HG02623 (cell line): ENCODE measurements around the gene RCC1.
"Not testable (repeated sequence)": the region's sequence is repeated elsewhere in the genome, so short reads cannot be mapped to it uniquely, and the experiment has no call there.

Experiments
- ATAC-seq: cut with Tn5 transposase; IDR thresholded peaks from one replicate; pipeline ENCODE4 v1.9.1; 2021; ENCODE audit warnings: moderate library complexity; ENCODE audit not compliant: unreplicated experiment

Gene RCC1

GRCh38 chr1:28540651-28541050 lies 34.8 kb downstream of the RCC1 start:
- no peak for ATAC-seq

GRCh38 chr1:28541414-28542015 lies 35.7 kb downstream of the RCC1 start:
- ATAC-seq, result not testable (repeated sequence)

DNA sequence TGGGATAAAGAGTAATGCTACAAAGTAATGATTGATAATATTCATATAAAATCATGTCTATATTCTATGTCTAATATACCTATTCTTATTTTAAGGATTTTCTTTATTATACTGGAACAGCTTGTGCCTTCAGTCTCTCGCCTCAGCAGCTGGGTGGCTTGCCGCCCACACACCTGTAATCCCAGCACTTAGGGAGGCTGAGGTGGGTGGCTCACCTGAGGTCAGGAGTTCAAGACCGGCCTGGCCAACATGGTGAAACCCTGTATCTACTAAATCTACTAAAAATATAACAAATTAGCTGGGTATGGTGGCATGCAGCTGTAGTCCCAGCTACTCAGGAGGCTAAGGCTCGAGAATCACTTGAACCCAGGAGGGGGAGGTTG lies 39.4 kb downstream of the RCC1 start:
- no peak for ATAC-seq

DNA sequence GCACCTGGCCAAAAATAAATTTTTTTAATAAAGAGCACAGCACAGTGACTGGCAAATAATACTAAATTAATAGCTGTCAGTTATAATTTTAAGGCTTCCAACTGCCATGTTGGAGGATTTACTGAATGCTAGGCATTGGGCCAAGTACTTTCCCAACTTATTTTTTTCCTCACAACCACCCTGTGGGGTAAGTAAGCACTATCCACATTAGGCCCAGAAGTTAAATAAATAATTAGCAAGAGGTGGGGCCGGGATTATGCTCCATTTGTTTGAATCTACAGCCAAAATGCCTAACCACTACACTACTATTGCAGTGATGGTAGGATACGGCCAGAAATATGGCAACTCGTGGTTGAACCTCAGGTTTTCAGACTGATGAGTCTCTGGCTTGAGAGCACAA lies 42.5 kb downstream of the RCC1 start:
- ATAC-seq, result no peak

DNA sequence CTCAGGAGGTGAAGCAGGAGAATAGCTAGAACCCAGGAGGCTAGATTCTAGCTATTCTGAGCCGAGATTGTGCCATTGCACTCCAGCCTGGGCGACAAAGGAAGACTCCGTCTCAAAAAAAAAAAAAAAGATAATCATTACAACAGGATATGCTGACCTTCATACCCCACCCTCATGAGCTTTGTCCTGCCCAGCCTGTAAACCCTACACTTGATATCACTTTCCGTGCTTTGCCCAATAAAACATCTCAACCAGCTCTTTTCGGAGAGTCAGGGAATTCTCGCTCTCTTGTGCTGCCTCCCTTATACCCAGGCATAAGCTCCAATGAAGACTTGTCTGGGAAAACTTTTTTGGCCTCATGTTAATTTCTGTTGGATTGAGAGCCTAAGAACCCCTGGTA lies 45.5 kb downstream of the RCC1 start:
- no peak for ATAC-seq

DNA sequence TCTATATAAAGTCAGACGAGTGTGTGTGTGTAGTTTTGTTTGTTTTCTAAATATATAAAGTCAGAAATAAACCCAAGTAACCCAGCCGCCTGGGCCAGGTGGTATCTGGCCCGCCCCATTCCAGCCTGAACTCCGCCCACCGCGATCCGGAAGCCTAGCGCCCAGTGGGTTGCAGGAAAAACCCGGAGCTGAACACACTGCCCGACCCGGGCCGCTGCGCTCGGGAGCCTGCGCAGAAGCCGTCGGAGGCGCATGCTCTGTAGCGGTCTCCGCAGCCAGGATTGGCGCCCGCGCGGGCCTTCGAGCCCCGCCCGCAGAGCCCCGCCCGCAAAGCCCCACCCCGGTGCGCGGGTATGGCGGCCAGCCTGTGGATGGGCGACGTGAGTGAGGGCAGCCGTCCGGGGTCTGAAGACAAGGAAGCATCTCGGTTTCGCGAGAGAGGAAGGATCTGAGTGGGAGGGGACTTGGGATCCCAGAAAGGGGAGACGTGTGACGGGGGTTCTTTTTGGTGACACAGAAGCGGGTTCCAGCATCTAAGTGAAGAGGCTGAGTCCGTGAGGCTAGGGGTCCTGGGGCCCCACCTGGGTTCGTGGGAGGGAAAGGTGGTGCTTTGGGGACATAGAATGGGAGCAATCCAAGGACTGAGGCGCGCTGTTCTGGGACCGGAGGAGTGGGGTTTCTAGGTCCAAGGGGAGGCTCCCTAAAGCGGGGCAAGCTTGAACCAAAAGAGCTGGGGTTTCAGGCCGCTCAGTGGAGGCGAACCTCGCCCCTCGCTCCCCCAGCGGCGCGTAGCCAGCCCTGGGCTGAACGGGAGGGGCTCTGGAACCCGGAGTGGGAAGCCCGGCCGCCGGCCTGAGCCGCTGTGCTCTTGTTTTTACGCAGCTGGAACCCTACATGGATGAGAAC lies 47.2 kb downstream of the RCC1 start, which contains the start of gene TRNAU1AP:
TRNAU1AP (plus strand) TSS at position 328 of the 906 bp plus-strand sequence; CDS start at position 354, 26 bp downstream.
- ATAC-seq, result peak; percentile 85

DNA sequence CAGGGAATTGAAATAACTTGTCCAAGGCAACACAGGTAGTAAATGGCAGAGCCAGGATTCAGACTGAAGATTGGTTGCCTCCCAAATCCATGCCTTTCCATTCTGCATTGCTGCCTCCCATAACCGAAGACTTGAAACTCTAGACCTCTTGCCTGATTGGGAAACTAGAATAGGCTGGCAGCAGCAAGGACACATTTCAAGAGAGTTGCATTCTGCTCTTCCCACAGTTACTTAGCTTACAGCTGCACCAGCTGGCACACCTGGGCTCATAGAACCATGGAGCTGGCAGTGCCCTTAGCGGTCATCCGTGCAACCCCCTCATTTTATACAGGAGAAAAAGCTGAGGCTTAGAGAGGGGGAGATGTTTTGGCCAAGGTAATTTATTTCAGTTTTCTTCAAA lies 55.0 kb downstream of the RCC1 start:
- ATAC-seq, result no peak

DNA sequence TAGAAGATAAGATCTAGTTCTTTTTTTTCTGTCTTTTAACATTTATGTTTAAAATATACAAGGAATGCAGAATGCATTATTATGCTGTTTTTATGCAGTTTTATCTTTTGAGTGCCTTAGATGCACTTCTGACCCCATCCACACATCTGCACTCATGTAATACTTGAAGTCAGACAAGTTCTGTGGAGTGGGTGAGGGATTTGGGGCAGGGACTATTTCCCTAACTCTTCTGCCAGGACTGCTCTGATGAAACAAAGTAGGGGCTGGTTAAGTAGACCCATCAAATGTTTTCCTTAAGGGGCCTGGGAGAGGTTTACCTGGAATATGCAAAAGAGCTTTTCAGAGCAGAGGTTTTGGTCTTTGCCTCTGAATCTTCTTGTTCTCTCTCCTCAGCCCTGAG lies 58.5 kb downstream of the RCC1 start:
- no peak for ATAC-seq

DNA sequence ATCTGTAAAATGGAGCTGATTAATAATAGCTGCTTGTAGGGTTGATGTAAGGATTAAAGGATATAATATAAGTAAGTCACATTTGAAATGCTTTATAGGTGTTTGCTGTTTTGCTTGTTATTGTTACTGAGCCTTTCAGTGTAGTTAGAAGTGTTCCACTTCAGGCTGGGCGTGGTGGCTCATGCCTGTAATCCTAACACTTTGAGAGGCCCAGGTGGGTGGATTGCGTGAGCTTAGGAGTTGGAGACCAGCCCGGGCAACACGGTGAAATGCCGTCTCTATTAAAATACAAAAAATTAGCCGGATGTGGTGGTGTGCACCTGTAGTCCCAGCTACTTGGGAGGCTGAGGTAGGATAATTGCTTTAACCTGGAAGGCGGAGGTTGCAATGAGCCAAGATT lies 59.2 kb downstream of the RCC1 start:
- ATAC-seq, result no peak

DNA sequence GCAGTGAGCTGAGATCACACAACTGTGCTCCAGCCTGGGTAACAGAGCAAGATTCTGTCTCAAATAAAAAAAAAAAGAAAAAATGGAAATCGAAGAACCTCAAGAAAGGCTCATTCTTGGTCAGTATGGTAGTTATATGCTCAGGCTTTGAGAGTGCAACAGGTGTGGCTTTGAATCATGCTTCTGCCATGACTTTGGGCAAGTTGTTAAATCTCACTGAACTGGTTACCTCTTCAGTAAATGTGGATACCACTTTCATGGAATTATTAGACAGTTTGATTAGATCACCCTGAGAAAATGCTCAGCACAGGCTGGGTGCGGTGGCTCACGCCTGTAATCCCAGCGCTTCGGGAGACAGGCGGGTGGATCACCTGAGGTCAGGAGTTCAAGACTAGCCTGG lies 59.9 kb downstream of the RCC1 start:
- no peak for ATAC-seq

- no peak for ATAC-seq
Observed at GRCh38 chr1:28566931-28567330, 61.1 kb downstream of the RCC1 start.

GRCh38 chr1:28571911-28572310 lies 66.1 kb downstream of the RCC1 start:
- ATAC-seq, result no peak

DNA sequence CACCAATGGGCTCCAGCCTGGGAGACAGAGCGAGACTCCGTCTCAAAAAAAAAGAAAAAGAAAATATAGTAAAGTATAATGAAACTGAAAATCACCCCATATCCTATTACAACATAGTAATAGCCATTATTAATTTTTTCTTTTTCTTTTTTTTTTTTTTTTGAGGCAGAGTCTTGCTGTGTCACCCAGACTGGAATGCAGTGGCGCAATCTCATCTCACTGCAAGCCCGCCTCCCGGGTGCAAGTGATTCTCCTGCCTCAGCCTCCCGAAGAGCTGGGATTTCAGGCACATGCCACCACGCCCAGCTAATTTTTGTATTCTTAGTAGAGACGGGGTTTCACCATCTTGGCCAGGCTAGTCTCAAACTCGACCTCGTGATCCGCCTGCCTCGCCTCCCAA lies 67.0 kb downstream of the RCC1 start:
- ATAC-seq, result not testable (repeated sequence)

DNA sequence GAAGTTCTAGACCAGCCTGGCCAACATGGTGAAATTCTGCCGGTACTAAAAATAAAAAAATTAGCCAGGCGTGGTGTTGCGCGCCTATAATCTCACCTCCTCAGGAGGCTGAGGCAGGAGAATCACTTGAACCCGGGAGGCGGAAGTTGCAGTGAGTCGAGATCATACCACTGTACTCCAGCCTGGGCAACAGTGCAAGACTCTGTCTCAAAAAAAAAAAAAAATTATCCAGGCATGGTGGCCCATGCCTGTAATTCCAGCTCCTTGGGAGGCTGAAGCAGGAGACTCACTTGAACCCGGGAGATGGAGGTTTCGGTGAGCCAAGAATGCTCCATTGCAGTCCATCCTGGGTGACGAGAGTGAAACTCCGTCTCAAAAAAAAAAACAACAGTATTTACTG lies 67.7 kb downstream of the RCC1 start:
- ATAC-seq, result no peak

- ATAC-seq, result no peak
Observed at GRCh38 chr1:28577052-28577678, 71.3 kb downstream of the RCC1 start.

DNA sequence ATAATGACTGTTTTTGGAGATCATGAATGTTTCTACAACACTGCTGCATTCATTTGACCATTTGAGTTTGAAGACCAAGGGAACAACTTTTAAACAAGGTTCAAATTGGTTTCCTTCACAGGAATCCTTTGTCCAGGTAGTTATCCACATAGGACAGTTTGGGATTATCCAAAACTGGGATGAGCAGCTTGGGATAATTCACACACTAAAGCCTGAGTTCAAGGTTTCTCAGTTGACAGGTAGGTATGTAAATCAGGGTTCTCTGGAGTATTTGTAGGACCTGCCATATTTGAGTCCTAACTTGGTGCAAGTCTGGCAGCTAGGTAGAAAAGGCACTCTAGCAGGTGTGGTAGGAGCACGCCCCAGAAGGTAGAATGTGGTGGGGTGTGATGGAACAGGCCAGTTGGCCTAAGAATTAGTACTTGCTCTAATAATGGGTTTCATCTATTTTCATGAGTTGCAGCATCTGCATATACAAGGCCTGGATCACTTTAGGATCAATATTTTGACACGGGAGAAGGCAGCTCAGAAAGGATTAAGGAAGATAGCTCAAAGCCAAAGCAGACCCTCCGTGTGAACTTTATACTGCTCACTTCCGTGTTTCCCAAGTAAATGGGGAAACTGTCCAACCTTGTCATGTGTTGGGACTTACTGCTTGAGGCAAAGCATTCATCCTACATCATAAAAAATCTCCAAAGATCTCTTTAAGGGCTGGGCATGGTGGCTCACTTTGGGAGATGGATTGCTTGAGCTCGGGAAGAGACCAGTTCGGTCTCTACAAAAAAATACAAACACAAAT lies 72.1 kb downstream of the RCC1 start:
- ATAC-seq, result no peak

DNA sequence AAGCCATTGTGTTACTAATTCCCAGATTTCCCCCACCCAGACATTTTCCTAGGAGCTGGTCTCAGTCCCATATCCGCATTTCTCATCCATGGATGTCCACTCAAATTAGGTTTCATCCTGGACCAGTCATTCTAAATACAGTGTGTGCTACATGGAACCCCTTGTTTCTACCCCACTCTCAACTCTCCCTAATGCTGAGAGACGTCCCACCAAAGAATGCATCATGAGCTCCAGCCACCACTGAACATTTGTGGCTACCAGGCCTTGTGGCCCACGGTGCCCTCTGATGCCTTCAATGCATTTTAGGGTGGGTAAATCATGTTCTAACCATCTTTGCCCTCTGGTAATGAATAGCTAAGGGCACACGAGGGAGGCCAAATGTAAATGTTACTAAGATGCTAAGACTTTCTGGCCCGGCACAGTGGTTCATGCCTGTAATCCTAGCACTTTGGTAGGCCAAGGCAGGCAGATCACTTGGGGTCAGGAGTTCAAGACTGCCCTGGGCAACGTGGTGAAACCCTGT lies 72.9 kb downstream of the RCC1 start:
- no peak for ATAC-seq

- ATAC-seq, result no peak
Observed at GRCh38 chr1:28579401-28579800, 73.6 kb downstream of the RCC1 start.

DNA sequence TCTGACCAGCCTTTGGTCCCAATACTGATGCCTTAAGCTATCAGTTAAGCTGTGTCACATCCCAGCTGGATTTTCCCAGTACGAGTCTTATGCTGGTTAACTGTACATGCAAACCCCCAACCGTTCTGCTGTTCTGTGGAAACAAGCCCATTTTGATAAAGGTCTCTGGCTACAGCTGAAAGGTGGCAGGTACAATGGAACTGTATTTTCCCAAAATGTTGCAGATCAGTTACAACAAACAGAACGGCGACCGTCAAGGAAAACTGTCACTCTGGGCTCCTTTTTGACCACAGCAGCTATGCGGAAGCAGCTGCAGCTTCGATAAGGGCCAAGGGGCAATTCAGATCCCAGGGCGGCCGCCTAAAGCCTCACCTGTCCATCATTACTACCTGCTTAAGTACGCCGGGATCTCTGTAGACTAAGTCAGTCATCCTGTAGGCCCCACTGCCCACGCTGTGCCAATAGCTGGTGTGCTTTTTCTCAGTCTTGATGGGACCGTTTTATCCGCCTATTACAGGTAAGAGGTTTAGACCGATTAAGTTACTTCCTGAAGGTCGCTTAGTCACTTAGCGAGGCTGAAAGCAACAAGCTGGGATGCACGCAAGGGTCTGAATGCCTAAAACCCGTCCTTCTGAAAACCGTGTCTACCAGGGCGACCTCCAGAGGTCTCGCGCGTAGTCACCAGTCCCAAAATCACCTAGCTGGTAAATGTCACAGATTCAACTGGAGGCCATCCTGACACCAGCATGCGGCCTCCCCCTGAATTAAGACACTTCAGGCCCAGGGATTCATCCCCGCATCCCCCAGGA lies 75.1 kb downstream of the RCC1 start:
- ATAC-seq, result peak; percentile 2
